ENCODE data around the gene ARFIP1. TPM values are rescaled to one million over a fixed set of nuclear protein-coding genes. Genes with fewer than 3 reads are reported as not detected.

Gene ARFIP1
- total and polyA plus RNA-seq, 9 of the 15 experiments (the other 6 are each of a cell fraction or from before 2014, with no cell fraction given) = 14.1 to 25.1 (median 20.9) TPM

DNA sequence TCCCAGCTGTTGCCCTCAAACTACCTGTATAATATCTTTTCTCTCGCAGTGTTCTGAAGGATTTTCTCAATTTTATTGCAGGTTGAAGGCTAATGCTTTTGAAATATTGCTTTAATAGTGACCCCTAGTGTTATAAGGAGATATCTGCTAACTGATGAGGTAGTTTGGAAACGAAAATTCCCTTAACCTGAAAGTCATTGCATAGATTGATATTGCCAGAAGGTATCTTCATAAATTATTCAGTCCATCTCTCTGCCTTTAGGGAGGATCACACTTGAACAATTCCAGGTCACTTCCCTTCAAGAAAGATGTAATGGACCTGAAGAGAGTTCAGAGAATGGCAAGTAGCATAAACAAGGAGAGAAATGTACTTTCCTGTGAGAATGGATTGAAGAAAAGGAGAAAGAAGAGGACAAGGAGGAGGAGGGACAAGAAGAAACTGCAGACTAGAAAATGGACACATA lies 44.3 kb upstream of the ARFIP1 start:
- no peak overlapping the region for H3K4me3 ChIP-seq
- no peaks in the 10 kb centered on the region for H3K79me2 ChIP-seq (ENCODE audit: control insufficient read depth, insufficient read depth, low read length)
- 0% methylated on average over 2 of the region's 2 CpGs for WGBS (ENCODE audit: insufficient coverage, low coverage, missing lambda C conversion rate)
- intact Hi-C loops (cut with micrococcal nuclease) (loop anchor here (5.0 kb wide), 4 partner anchors 93 to 328 kb away; no protein-coding TSS in a partner anchor), in situ Hi-C loops (cut with MboI) (no loop called here)
- H4K20me1 ChIP-seq (replicated peaks; ENCODE audit: control insufficient read depth, insufficient read depth, low read length) = no peaks in the 10 kb centered on the region
- no peaks in the 10 kb centered on the region for H3K9me1 ChIP-seq (ENCODE audit: control insufficient read depth, insufficient read depth, low read length)
- H3K27ac ChIP-seq (ENCODE audit: extremely low read depth, low read depth, low read length) = no peak overlapping the region
- H3K36me3 ChIP-seq (ENCODE audit: control insufficient read depth, insufficient read depth, low read length) = no peaks in the 10 kb centered on the region
- FAIRE-seq (peak; percentile 78), DNase-seq (ENCODE audit: extremely low read depth in 1 of 4, low spot score in 3 of 4) (peak in 3 of 4 experiments; percentile 10 to 12 (median 11)), ATAC-seq (peak; percentile 67)
- no peaks in the 10 kb centered on the region for H3K9me3 ChIP-seq (replicated peaks; ENCODE audit: control insufficient read depth, insufficient read depth, low read depth, low read length)
- H2AFZ ChIP-seq (ENCODE audit: low read depth, low read length) = no peak overlapping the region
- POLR2A ChIA-PET = no interaction called here
- no peaks in the 10 kb centered on the region for H3K4me1 ChIP-seq (replicated peaks in 1 of 2; ENCODE audit: control insufficient read depth in 2 of 2, insufficient read depth in 2 of 2, low read length in 2 of 2)
- H3K27me3 ChIP-seq (ENCODE audit: control insufficient read depth in 2 of 2, insufficient read depth in 2 of 2, low read length in 2 of 2) = peaks cover 5 to 13% of the 10 kb centered on the region in 2 experiments; a peak in 3 of 5 replicates
- CTCF ChIA-PET (ENCODE audit: low intra/inter-chr PET ratio) = interaction anchor here (1.1 to 1.7 kb wide), 5 partner anchors 152 to 327 kb away, joined by 3 to 9 read pairs (median 6); no protein-coding TSS in a partner anchor
- no peak overlapping the region for H3K9ac ChIP-seq (ENCODE audit: insufficient read depth in 1 of 2, low read depth in 2 of 2, low read length in 2 of 2)
- H3K4me2 ChIP-seq (ENCODE audit: insufficient read depth, low read length) = no peak overlapping the region
- no TSS peak for BruUV-seq (replicated peaks)
- TF ChIP-seq ZNF507 (tag; conservative IDR thresholded peaks at IDR 0.05) = no peak
- no peak for TF ChIP-seq ZNF384 (IDR thresholded peaks at IDR 0.05; ENCODE audit: low read depth, low read length)
- TF ChIP-seq TAL1 (IDR thresholded peaks at IDR 0.05) = no peak
- TF ChIP-seq ZKSCAN1 (IDR thresholded peaks at IDR 0.05; ENCODE audit: low read depth, low read length) = no peak
- 0 out of 2 replicates have a peak, but pooled peaks have one; percentile 31 for TF ChIP-seq ZZZ3 (IDR thresholded peaks at IDR 0.05)
- no peak for TF ChIP-seq JUNB (CRISPR knock-in tag; conservative IDR thresholded peaks at IDR 0.05)
- TF ChIP-seq, protein P1, sequence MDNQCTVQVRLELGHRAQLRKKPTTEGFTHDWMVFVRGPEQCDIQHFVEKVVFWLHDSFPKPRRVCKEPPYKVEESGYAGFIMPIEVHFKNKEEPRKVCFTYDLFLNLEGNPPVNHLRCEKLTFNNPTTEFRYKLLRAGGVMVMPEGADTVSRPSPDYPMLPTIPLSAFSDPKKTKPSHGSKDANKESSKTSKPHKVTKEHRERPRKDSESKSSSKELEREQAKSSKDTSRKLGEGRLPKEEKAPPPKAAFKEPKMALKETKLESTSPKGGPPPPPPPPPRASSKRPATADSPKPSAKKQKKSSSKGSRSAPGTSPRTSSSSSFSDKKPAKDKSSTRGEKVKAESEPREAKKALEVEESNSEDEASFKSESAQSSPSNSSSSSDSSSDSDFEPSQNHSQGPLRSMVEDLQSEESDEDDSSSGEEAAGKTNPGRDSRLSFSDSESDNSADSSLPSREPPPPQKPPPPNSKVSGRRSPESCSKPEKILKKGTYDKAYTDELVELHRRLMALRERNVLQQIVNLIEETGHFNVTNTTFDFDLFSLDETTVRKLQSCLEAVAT (IDR thresholded peaks at IDR 0.05) = no peak
- TF ChIP-seq ZNF584 (CRISPR knock-in tag; IDR thresholded peaks at IDR 0.05; ENCODE audit: low read depth) = no peak
- TF ChIP-seq, protein P2, sequence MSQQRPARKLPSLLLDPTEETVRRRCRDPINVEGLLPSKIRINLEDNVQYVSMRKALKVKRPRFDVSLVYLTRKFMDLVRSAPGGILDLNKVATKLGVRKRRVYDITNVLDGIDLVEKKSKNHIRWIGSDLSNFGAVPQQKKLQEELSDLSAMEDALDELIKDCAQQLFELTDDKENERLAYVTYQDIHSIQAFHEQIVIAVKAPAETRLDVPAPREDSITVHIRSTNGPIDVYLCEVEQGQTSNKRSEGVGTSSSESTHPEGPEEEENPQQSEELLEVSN (IDR thresholded peaks at IDR 0.05; ENCODE audit: borderline replicate concordance in 1 of 2, extremely low read depth in 1 of 2, insufficient read depth in 1 of 2, insufficient read length in 1 of 2, low read depth in 1 of 2, low read length in 1 of 2, poor library complexity in 1 of 2, severe bottlenecking in 1 of 2) = no peak
- TF ChIP-seq, protein P3, sequence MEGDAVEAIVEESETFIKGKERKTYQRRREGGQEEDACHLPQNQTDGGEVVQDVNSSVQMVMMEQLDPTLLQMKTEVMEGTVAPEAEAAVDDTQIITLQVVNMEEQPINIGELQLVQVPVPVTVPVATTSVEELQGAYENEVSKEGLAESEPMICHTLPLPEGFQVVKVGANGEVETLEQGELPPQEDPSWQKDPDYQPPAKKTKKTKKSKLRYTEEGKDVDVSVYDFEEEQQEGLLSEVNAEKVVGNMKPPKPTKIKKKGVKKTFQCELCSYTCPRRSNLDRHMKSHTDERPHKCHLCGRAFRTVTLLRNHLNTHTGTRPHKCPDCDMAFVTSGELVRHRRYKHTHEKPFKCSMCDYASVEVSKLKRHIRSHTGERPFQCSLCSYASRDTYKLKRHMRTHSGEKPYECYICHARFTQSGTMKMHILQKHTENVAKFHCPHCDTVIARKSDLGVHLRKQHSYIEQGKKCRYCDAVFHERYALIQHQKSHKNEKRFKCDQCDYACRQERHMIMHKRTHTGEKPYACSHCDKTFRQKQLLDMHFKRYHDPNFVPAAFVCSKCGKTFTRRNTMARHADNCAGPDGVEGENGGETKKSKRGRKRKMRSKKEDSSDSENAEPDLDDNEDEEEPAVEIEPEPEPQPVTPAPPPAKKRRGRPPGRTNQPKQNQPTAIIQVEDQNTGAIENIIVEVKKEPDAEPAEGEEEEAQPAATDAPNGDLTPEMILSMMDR (IDR thresholded peaks at IDR 0.05 in 2 of 3, conservative IDR thresholded peaks at IDR 0.05 in 1 of 3; ENCODE audit: insufficient read depth in 2 of 3, low read depth in 1 of 3, low read length in 3 of 3) = peak; percentile 23 to 68 (median 37); a peak in 4 of 6 replicates
- TF ChIP-seq ARID2 (IDR thresholded peaks at IDR 0.05) = no peak
- 0 out of 2 replicates have a peak, but pooled peaks have one; percentile 14 for TF ChIP-seq SMC3 (conservative IDR thresholded peaks at IDR 0.05; ENCODE audit: insufficient read depth, low read depth, low read length)
- TF ChIP-seq RBM15 (IDR thresholded peaks at IDR 0.05; ENCODE audit: insufficient read depth, low read length) = no peak
- TF ChIP-seq MEF2D (tag; conservative IDR thresholded peaks at IDR 0.05; ENCODE audit: low read depth) = no peak
- TF ChIP-seq, protein P4, sequence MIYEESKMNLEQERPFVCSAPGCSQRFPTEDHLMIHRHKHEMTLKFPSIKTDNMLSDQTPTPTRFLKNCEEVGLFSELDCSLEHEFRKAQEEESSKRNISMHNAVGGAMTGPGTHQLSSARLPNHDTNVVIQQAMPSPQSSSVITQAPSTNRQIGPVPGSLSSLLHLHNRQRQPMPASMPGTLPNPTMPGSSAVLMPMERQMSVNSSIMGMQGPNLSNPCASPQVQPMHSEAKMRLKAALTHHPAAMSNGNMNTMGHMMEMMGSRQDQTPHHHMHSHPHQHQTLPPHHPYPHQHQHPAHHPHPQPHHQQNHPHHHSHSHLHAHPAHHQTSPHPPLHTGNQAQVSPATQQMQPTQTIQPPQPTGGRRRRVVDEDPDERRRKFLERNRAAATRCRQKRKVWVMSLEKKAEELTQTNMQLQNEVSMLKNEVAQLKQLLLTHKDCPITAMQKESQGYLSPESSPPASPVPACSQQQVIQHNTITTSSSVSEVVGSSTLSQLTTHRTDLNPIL (CRISPR knock-in tag; IDR thresholded peaks at IDR 0.05) = 0 out of 2 replicates have a peak, but pooled peaks have one; percentile 48
- no peak for TF ChIP-seq ZNF282 (CRISPR knock-in tag; IDR thresholded peaks at IDR 0.05)
- no peak for TF ChIP-seq ZC3H4 (CRISPR knock-in tag; IDR thresholded peaks at IDR 0.05; ENCODE audit: borderline replicate concordance)
